ENCODE measurements around the gene LRRC4C. TPM values are rescaled to one million over a fixed set of nuclear protein-coding genes. Genes with fewer than 3 reads are reported as not detected.

The LRRC4C gene
- total RNA-seq, 1 donor from 2014 or later: 2.1 TPM

DNA sequence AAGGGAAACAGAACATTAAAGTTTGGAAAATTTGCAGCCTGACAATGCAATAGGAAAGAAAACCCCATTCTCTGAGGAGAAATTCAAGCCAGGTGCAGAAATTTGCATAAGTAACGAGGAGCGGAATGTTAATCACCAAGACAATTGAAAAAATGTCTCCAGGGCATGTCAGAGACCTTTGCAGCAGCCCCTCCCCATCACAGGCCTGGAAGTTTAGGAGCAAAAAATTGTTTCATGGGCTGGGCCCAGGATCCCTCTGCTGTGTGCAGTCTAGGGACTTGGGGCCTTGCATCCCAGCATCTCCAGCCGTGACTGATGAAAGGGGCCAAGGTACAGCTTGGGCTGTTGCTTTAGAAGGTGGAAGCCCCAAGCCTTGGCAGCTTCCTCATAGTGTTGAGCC lies 780.2 kb downstream of the LRRC4C start:
- H3K36me3 ChIP-seq (ENCODE audit: control insufficient read depth in 3 of 3, insufficient read depth in 3 of 3, low read length in 3 of 3): no peaks in the 10 kb centered on the region
- no peak overlapping the region for H3K9ac ChIP-seq (ENCODE audit: low read depth in 1 of 3, low read length in 3 of 3)
- H3K4me1 ChIP-seq (ENCODE audit: control insufficient read depth in 3 of 3, insufficient read depth in 3 of 3, low read length in 3 of 3): no peaks in the 10 kb centered on the region
- H3K9me3 ChIP-seq (ENCODE audit: control insufficient read depth in 3 of 3, low read length in 3 of 3): peaks cover 0 to 3% (median 0%) of the 10 kb centered on the region in 3 donors
- H3K4me3 ChIP-seq (ENCODE audit: low read length in 3 of 3): no peak overlapping the region
- no peaks in the 10 kb centered on the region for H3K27me3 ChIP-seq (ENCODE audit: control insufficient read depth in 3 of 3, insufficient read depth in 3 of 3, low read length in 3 of 3)
- no peak overlapping the region for H3K27ac ChIP-seq (ENCODE audit: low read depth, low read length)

DNA sequence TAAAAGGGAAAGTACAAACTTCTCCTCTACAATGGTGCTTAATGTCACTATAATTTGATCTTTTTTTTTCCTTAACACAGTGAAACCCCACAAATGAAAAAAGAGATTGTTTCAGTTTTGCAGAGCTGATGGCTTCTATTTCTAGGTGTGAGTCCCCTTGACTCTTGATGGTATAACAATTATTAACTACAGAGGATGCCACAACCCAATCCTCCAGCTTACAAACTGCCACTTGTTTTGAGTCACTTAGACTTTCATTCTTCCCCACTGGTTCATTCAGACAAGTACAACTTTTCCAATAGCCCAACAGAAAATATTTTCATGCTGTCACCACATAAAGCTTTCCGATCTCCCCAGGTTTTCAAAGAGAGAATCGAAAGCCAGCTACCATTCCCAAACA lies 812.2 kb downstream of the LRRC4C start:
- Histone ChIP-seq H3K27ac (ENCODE audit: low read depth, low read length) (no peak overlapping the region), H3K9me3 (ENCODE audit: control insufficient read depth in 3 of 3, low read length in 3 of 3) (no peaks in the 10 kb centered on the region), H3K4me1 (ENCODE audit: control insufficient read depth in 3 of 3, insufficient read depth in 3 of 3, low read length in 3 of 3) (no peaks in the 10 kb centered on the region), H3K9ac (ENCODE audit: low read depth in 1 of 3, low read length in 3 of 3) (no peak overlapping the region), H3K27me3 (ENCODE audit: control insufficient read depth in 3 of 3, insufficient read depth in 3 of 3, low read length in 3 of 3) (no peaks in the 10 kb centered on the region), H3K36me3 (ENCODE audit: control insufficient read depth in 3 of 3, insufficient read depth in 3 of 3, low read length in 3 of 3) (no peaks in the 10 kb centered on the region), H3K4me3 (ENCODE audit: low read length in 3 of 3) (no peak overlapping the region)

DNA sequence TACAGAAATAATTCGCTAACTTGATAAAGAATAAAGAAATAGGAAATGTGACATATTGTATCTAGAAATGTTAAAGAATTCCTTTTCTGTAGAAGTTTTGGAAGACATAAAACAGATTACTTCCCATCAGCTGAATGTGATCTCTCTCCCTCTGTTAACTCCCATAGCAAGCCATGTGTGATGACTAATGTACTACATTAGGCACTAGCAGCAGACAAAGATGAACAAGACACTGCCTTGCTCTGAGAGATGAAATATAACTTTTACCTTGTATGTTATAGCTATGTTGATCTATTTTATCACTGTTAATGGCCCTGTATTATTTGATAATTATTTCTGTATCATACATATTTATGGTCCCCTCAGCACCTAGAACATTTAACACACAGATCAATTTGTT lies 817.2 kb downstream of the LRRC4C start:
- Histone ChIP-seq H3K4me1 (ENCODE audit: control insufficient read depth in 3 of 3, insufficient read depth in 3 of 3, low read length in 3 of 3) (no peaks in the 10 kb centered on the region), H3K27ac (ENCODE audit: low read depth, low read length) (no peak overlapping the region), H3K9me3 (ENCODE audit: control insufficient read depth in 3 of 3, low read length in 3 of 3) (no peaks in the 10 kb centered on the region), H3K27me3 (ENCODE audit: control insufficient read depth in 3 of 3, insufficient read depth in 3 of 3, low read length in 3 of 3) (no peaks in the 10 kb centered on the region), H3K4me3 (ENCODE audit: low read length in 3 of 3) (no peak overlapping the region), H3K36me3 (ENCODE audit: control insufficient read depth in 3 of 3, insufficient read depth in 3 of 3, low read length in 3 of 3) (no peaks in the 10 kb centered on the region), H3K9ac (ENCODE audit: low read depth in 1 of 3, low read length in 3 of 3) (no peak overlapping the region)

GRCh38 chr11:40619654-40620053 lies 839.8 kb downstream of the LRRC4C start:
- Histone ChIP-seq H3K9ac (ENCODE audit: low read depth in 1 of 3, low read length in 3 of 3) (no peak overlapping the region), H3K27me3 (ENCODE audit: control insufficient read depth in 3 of 3, insufficient read depth in 3 of 3, low read length in 3 of 3) (no peaks in the 10 kb centered on the region), H3K9me3 (ENCODE audit: control insufficient read depth in 3 of 3, low read length in 3 of 3) (no peaks in the 10 kb centered on the region), H3K36me3 (ENCODE audit: control insufficient read depth in 3 of 3, insufficient read depth in 3 of 3, low read length in 3 of 3) (no peaks in the 10 kb centered on the region), H3K27ac (ENCODE audit: low read depth, low read length) (no peak overlapping the region), H3K4me1 (ENCODE audit: control insufficient read depth in 3 of 3, insufficient read depth in 3 of 3, low read length in 3 of 3) (no peaks in the 10 kb centered on the region), H3K4me3 (ENCODE audit: low read length in 3 of 3) (no peak overlapping the region)

GRCh38 chr11:40606800-40607199 lies 852.7 kb downstream of the LRRC4C start:
- H3K4me1 ChIP-seq (ENCODE audit: control insufficient read depth in 3 of 3, insufficient read depth in 3 of 3, low read length in 3 of 3): no peaks in the 10 kb centered on the region
- H3K36me3 ChIP-seq (ENCODE audit: control insufficient read depth in 3 of 3, insufficient read depth in 3 of 3, low read length in 3 of 3): no peaks in the 10 kb centered on the region
- H3K27me3 ChIP-seq (ENCODE audit: control insufficient read depth in 3 of 3, insufficient read depth in 3 of 3, low read length in 3 of 3): no peaks in the 10 kb centered on the region

DNA sequence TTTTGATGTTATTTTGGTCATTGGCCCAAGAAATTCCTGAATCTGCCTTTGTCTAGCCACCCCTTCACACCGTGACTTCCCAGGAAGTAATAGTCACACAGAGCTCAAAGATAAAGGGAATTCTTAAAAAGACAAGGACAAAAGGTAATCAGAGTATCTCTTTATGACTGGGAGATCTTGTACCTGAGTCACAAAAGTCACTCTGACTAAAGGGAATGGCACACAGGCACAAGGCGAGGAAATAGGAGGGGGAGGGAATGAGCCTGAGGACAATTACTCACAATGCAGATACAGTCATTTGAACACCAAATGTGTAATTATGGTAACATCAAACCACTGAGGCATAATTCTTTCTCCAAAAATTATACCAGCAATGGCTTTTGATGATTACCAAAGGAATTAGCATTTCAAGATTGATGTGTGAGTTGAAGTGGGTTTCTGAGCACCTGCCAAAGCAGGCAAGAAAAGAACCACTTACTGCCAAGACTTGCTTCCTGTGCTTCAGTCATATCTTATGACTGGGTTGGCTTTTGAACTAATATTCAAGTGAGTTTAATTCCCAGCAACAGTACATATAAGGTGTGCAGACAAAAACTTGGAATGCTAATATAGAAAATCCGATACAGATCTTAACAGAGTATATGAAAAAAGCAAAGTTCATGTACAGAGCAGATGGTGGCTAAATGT lies 856.4 kb downstream of the LRRC4C start:
- no peak overlapping the region for H3K4me3 ChIP-seq (ENCODE audit: low read length in 3 of 3)
- H3K4me1 ChIP-seq (ENCODE audit: control insufficient read depth in 3 of 3, insufficient read depth in 3 of 3, low read length in 3 of 3): no peaks in the 10 kb centered on the region
- H3K36me3 ChIP-seq (ENCODE audit: control insufficient read depth in 3 of 3, insufficient read depth in 3 of 3, low read length in 3 of 3): no peaks in the 10 kb centered on the region
- peaks cover 4% of the 10 kb centered on the region in 3 donors for H3K9me3 ChIP-seq (ENCODE audit: control insufficient read depth in 3 of 3, low read length in 3 of 3)
- no peak overlapping the region for H3K27ac ChIP-seq (ENCODE audit: low read depth, low read length)
- H3K9ac ChIP-seq (ENCODE audit: low read depth in 1 of 3, low read length in 3 of 3): no peak overlapping the region
- H3K27me3 ChIP-seq (ENCODE audit: control insufficient read depth in 3 of 3, insufficient read depth in 3 of 3, low read length in 3 of 3): no peaks in the 10 kb centered on the region

More at GRCh38 chr11:40606800-40607199, 852.7 kb downstream of the LRRC4C start:
- no peak overlapping the region for H3K27ac ChIP-seq (ENCODE audit: low read depth, low read length)
- H3K9ac ChIP-seq (ENCODE audit: low read depth in 1 of 3, low read length in 3 of 3): no peak overlapping the region
- no peak overlapping the region for H3K4me3 ChIP-seq (ENCODE audit: low read length in 3 of 3)
- peaks cover 4% of the 10 kb centered on the region in 3 donors for H3K9me3 ChIP-seq (ENCODE audit: control insufficient read depth in 3 of 3, low read length in 3 of 3)

DNA sequence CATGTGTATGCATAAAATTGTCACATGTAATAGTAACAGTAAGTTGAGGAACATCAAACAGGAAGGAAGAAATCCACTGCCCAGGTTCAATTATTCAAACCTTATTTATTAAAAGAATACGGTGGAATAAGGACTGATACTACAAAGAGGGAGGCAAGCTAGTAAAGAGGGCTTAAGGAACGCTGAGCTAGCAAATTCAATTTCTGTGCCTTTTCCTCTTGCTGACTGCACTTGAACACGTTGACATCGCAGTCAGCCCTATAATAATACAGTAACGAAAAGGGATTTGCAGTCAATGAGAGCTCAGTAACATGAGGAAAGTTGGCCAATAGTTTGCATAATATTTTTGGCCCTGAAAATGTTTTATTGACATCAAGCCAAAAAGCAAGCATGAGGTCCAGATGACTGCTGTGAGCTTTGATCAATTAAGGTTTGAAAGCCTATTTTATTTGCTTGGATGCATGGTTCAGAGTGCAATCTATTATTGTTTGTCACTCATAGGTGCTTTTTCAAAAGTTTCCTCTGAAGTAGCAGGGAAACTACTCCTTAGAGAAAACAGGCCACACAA lies 861.8 kb downstream of the LRRC4C start:
- no peaks in the 10 kb centered on the region for H3K9me3 ChIP-seq (ENCODE audit: control insufficient read depth in 3 of 3, low read length in 3 of 3)
- H3K4me3 ChIP-seq (ENCODE audit: low read length in 3 of 3): no peak overlapping the region
- H3K27me3 ChIP-seq (ENCODE audit: control insufficient read depth in 3 of 3, insufficient read depth in 3 of 3, low read length in 3 of 3): no peaks in the 10 kb centered on the region
- H3K27ac ChIP-seq (ENCODE audit: low read depth, low read length): no peak overlapping the region
- no peak overlapping the region for H3K9ac ChIP-seq (ENCODE audit: low read depth in 1 of 3, low read length in 3 of 3)
- H3K4me1 ChIP-seq (ENCODE audit: control insufficient read depth in 3 of 3, insufficient read depth in 3 of 3, low read length in 3 of 3): no peaks in the 10 kb centered on the region
- no peaks in the 10 kb centered on the region for H3K36me3 ChIP-seq (ENCODE audit: control insufficient read depth in 3 of 3, insufficient read depth in 3 of 3, low read length in 3 of 3)

DNA sequence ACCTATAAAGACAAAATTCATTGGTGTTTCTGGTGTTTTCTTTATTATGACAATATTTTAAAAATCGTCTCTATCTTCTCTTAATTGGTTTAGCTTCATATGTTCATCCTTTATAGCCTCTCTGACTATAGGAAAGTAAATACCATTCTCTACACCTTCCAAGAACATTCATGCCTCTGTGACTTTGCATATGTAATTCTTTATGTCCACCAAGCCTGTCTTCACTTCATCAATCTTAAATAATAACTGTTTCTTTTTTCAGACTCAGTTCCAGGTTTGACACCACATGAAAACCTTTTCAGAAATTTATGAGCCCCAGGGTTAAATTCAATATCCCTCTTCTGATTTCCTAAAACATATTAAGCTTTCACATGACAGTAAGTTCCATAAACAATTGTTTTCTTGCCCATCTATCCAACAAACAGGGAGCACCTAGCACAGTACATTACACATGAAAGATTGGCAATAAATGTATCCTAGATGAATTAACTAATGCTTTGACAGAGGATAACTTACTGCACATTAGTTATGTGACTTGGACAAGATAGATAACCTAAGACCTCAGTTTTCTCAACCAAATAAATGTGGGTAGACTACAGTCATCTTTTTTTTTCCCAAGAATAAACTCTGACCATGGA lies 886.1 kb downstream of the LRRC4C start:
- Histone ChIP-seq H3K4me3 (ENCODE audit: low read length in 3 of 3) (no peak overlapping the region), H3K9me3 (ENCODE audit: control insufficient read depth in 3 of 3, low read length in 3 of 3) (no peaks in the 10 kb centered on the region), H3K36me3 (ENCODE audit: control insufficient read depth in 3 of 3, insufficient read depth in 3 of 3, low read length in 3 of 3) (no peaks in the 10 kb centered on the region), H3K27ac (ENCODE audit: low read depth, low read length) (no peak overlapping the region), H3K9ac (ENCODE audit: low read depth in 1 of 3, low read length in 3 of 3) (no peak overlapping the region), H3K27me3 (ENCODE audit: control insufficient read depth in 3 of 3, insufficient read depth in 3 of 3, low read length in 3 of 3) (no peaks in the 10 kb centered on the region), H3K4me1 (ENCODE audit: control insufficient read depth in 3 of 3, insufficient read depth in 3 of 3, low read length in 3 of 3) (no peaks in the 10 kb centered on the region)

- Histone ChIP-seq H3K9me3 (ENCODE audit: control insufficient read depth in 3 of 3, low read length in 3 of 3) (no peaks in the 10 kb centered on the region), H3K27me3 (ENCODE audit: control insufficient read depth in 3 of 3, insufficient read depth in 3 of 3, low read length in 3 of 3) (no peaks in the 10 kb centered on the region), H3K4me3 (ENCODE audit: low read length in 3 of 3) (no peak overlapping the region), H3K27ac (ENCODE audit: low read depth, low read length) (no peak overlapping the region), H3K4me1 (ENCODE audit: control insufficient read depth in 3 of 3, insufficient read depth in 3 of 3, low read length in 3 of 3) (no peaks in the 10 kb centered on the region), H3K36me3 (ENCODE audit: control insufficient read depth in 3 of 3, insufficient read depth in 3 of 3, low read length in 3 of 3) (no peaks in the 10 kb centered on the region), H3K9ac (ENCODE audit: low read depth in 1 of 3, low read length in 3 of 3) (no peak overlapping the region)
Measured at GRCh38 chr11:40569947-40570531, 889.4 kb downstream of the LRRC4C start.

DNA sequence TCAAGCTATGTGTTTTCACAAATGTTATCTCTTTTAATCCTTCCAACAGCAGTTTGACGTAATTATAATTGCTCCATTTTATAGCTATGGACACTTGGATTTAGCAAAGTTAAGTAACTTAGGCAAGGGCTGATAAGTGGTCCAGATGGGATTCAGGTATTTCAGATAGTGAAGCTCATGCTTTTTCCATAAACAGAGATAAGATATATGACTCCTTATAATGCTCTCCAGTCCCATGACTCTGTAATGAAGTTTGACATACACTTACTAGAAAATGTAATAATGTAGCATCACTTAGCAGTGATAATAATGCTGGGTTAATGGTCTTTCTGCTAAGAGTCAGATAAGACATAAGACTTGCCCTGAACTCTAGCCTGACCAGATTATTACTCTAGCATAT lies 892.1 kb downstream of the LRRC4C start:
- no peaks in the 10 kb centered on the region for H3K4me1 ChIP-seq (ENCODE audit: control insufficient read depth in 3 of 3, insufficient read depth in 3 of 3, low read length in 3 of 3)
- H3K9me3 ChIP-seq (ENCODE audit: control insufficient read depth in 3 of 3, low read length in 3 of 3): no peaks in the 10 kb centered on the region
- H3K27ac ChIP-seq (ENCODE audit: low read depth, low read length): no peak overlapping the region
- H3K9ac ChIP-seq (ENCODE audit: low read depth in 1 of 3, low read length in 3 of 3): no peak overlapping the region
- H3K27me3 ChIP-seq (ENCODE audit: control insufficient read depth in 3 of 3, insufficient read depth in 3 of 3, low read length in 3 of 3): no peaks in the 10 kb centered on the region
- H3K36me3 ChIP-seq (ENCODE audit: control insufficient read depth in 3 of 3, insufficient read depth in 3 of 3, low read length in 3 of 3): no peaks in the 10 kb centered on the region
- no peak overlapping the region for H3K4me3 ChIP-seq (ENCODE audit: low read length in 3 of 3)
